ENCODE measurements around the gene TSC22D4. TPM values are rescaled to one million over a fixed set of nuclear protein-coding genes. Genes with fewer than 3 reads are reported as not detected.
A peak's percentile ranks its signal among the peaks of the same experiment; 100 is the strongest.

Gene TSC22D4
- total RNA-seq, 4 donors from 2014 or later = 26.2 to 51.4 (median 33.1) TPM

- WGBS = 42% methylated on average over 15 of the region's 31 CpGs
- Histone ChIP-seq H3K4me3 (peak overlapping the region; percentile 76 to 85 (median 80)), H3K9me3 (no peaks in the 10 kb centered on the region), H3K36me3 (peaks cover 8 to 41% (median 36%) of the 10 kb centered on the region in 4 donors), H3K4me1 (peaks cover 34 to 66% (median 61%) of the 10 kb centered on the region in 4 donors), H3K27me3 (peaks cover 0 to 6% (median 0%) of the 10 kb centered on the region in 4 donors), H3K27ac (replicated peaks in 1 of 4) (peak overlapping the region; percentile 97 to 100 (median 98))
- no peak for DNase-seq (ENCODE audit: extremely low spot score)
- intact Hi-C loops (cut with DNase I) = no loop called here
- TF ChIP-seq POLR2A (IDR thresholded peaks at IDR 0.05; ENCODE audit: low read depth) (no peak), POLR2AphosphoS5 (IDR thresholded peaks at IDR 0.05) (no peak), CTCF (IDR thresholded peaks at IDR 0.05) (no peak), EP300 (IDR thresholded peaks at IDR 0.05) (no peak)
These were observed 48.3 kb downstream of the TSC22D4 start for GRCh38 chr7:100430493-100431285.

- TF ChIP-seq POLR2AphosphoS5 (IDR thresholded peaks at IDR 0.05) (peak in 1 of 2 donors; percentile 70), CTCF (IDR thresholded peaks at IDR 0.05) (no peak), POLR2A (IDR thresholded peaks at IDR 0.05; ENCODE audit: low read depth) (no peak), EP300 (IDR thresholded peaks at IDR 0.05) (no peak)
- Histone ChIP-seq H3K36me3 (peaks cover 8 to 41% (median 36%) of the 10 kb centered on the region in 4 donors), H3K27ac (replicated peaks in 1 of 4) (peak within 1 kb of the TSS; percentile 97 to 100 (median 98)), H3K9me3 (no peaks in the 10 kb centered on the region), H3K27me3 (peaks cover 0 to 6% (median 0%) of the 10 kb centered on the region in 4 donors), H3K4me3 (peak within 1 kb of the TSS; percentile 76 to 85 (median 80)), H3K4me1 (peaks cover 28 to 58% (median 53%) of the 10 kb centered on the region in 4 donors)
- intact Hi-C loops (cut with DNase I) = no loop called here
- 1% methylated on average over 16 of the region's 95 CpGs for WGBS
- peak; percentile 99 for DNase-seq (ENCODE audit: extremely low spot score)
These were observed 49.1 kb downstream of the TSC22D4 start, which contains the start of gene MEPCE for GRCh38 chr7:100429637-100430492. Gene MEPCE, plus strand, starts transcription at chr7:100429831. Its CDS starts 188 bp downstream, at chr7:100430019.

- peak; percentile 100 for DNase-seq (ENCODE audit: extremely low spot score)
- H3K27ac ChIP-seq (replicated peaks in 1 of 4) = peak overlapping the region; percentile 97 to 100 (median 98)
- H3K4me3 ChIP-seq = peak overlapping the region; percentile 76 to 85 (median 80)
- peaks cover 0 to 6% (median 0%) of the 10 kb centered on the region in 4 donors for H3K27me3 ChIP-seq
- whole genome bisulfite sequencing = under 1% methylated on average over 17 of the region's 40 CpGs
- H3K9me3 ChIP-seq = no peaks in the 10 kb centered on the region
- H3K36me3 ChIP-seq = peaks cover 3 to 34% (median 29%) of the 10 kb centered on the region in 4 donors
- TF ChIP-seq EP300 (IDR thresholded peaks at IDR 0.05) (no peak), POLR2AphosphoS5 (IDR thresholded peaks at IDR 0.05) (peak in 1 of 2 donors; percentile 90), POLR2A (IDR thresholded peaks at IDR 0.05; ENCODE audit: low read depth) (peak; percentile 80), CTCF (IDR thresholded peaks at IDR 0.05) (peak in 2 of 3 experiments; percentile 10 to 26)
- intact Hi-C loops (cut with DNase I) = no loop called here
- H3K4me1 ChIP-seq = peaks cover 23 to 50% (median 46%) of the 10 kb centered on the region in 4 donors
These were observed 49.9 kb downstream of the TSC22D4 start for GRCh38 chr7:100428967-100429636.

GRCh38 chr7:100428199-100428966, 50.6 kb downstream of the TSC22D4 start, which contains the start of gene ZCWPW1:
Gene ZCWPW1, minus strand, starts transcription at chr7:100428703. Its CDS starts 8,054 bp downstream, at chr7:100420649.
- H3K4me3 ChIP-seq = peak within 1 kb of the TSS; percentile 76 to 85 (median 80)
- intact Hi-C loops (cut with DNase I) = no loop called here
- peaks cover 23 to 43% (median 41%) of the 10 kb centered on the region in 4 donors for H3K4me1 ChIP-seq
- peaks cover 0 to 6% (median 0%) of the 10 kb centered on the region in 4 donors for H3K27me3 ChIP-seq
- WGBS = under 1% methylated on average over 41 of the region's 66 CpGs
- peak; percentile 99 for DNase-seq (ENCODE audit: extremely low spot score)
- H3K27ac ChIP-seq (replicated peaks in 1 of 4) = peak within 1 kb of the TSS; percentile 97 to 100 (median 98)
- no peaks in the 10 kb centered on the region for H3K9me3 ChIP-seq
- TF ChIP-seq CTCF (IDR thresholded peaks at IDR 0.05) = peak in 1 of 3 experiments; percentile 32
- TF ChIP-seq POLR2A (IDR thresholded peaks at IDR 0.05; ENCODE audit: low read depth) = peak; percentile 99
- peak in 1 of 2 donors; percentile 99 for TF ChIP-seq POLR2AphosphoS5 (IDR thresholded peaks at IDR 0.05)
- TF ChIP-seq EP300 (IDR thresholded peaks at IDR 0.05) = no peak
- H3K36me3 ChIP-seq = peaks cover 0 to 26% (median 21%) of the 10 kb centered on the region in 4 donors
